Measurements from ENCODE around the gene SLK.

SLK gene

GRCh38 chr10:103966671-103967447 is at the start of gene SLK:
Gene SLK, plus strand, starts transcription at chr10:103967140. Its CDS starts 606 bp downstream, at chr10:103967746.
- DNase-seq (ENCODE audit: low read depth) = peak; percentile 86
- no peak for TF ChIP-seq CTCF (IDR thresholded peaks at IDR 0.05; ENCODE audit: insufficient read depth, low read depth, low read length, missing control alignments)
- H3K4me3 ChIP-seq (ENCODE audit: low read length) = peak within 1 kb of the TSS; percentile 88

GRCh38 chr10:103917302-103918052 is 49.5 kb upstream of the SLK start:
- DNase-seq (ENCODE audit: low read depth) = peak; percentile 51
- TF ChIP-seq CTCF (IDR thresholded peaks at IDR 0.05; ENCODE audit: insufficient read depth, low read depth, low read length, missing control alignments) = no peak
- peak overlapping the region; percentile 71 for H3K4me3 ChIP-seq (ENCODE audit: low read length)

- peak within 1 kb of the TSS; percentile 71 for H3K4me3 ChIP-seq (ENCODE audit: low read length)
- TF ChIP-seq CTCF (IDR thresholded peaks at IDR 0.05; ENCODE audit: insufficient read depth, low read depth, low read length, missing control alignments) = no peak
- DNase-seq (ENCODE audit: low read depth) = peak; percentile 97
These were observed 48.7 kb upstream of the SLK start, which contains the start of gene STN1 for GRCh38 chr10:103918053-103918846. Gene STN1, minus strand, starts transcription at chr10:103918184. Its CDS starts 590 bp downstream, at chr10:103917594.

GRCh38 chr10:103919648-103920025 is 47.3 kb upstream of the SLK start:
- no peak overlapping the region for H3K4me3 ChIP-seq (ENCODE audit: low read length)
- no peak for TF ChIP-seq CTCF (IDR thresholded peaks at IDR 0.05; ENCODE audit: insufficient read depth, low read depth, low read length, missing control alignments)
- DNase-seq (ENCODE audit: low read depth) = peak; percentile 62

- H3K4me3 ChIP-seq (ENCODE audit: low read length) = no peak overlapping the region
- no peak for DNase-seq (ENCODE audit: low read depth)
- no peak for TF ChIP-seq CTCF (IDR thresholded peaks at IDR 0.05; ENCODE audit: insufficient read depth, low read depth, low read length, missing control alignments)
These were observed 45.7 kb upstream of the SLK start for GRCh38 chr10:103921248-103921647.

- peak; percentile 30 for TF ChIP-seq CTCF (IDR thresholded peaks at IDR 0.05; ENCODE audit: insufficient read depth, low read depth, low read length, missing control alignments)
- DNase-seq (ENCODE audit: low read depth) = peak; percentile 46
- no peak overlapping the region for H3K4me3 ChIP-seq (ENCODE audit: low read length)
These were observed 45.2 kb upstream of the SLK start for GRCh38 chr10:103921750-103922195.

All from epithelial cell of esophagus (primary cell).